GM12878 (cell line): ENCODE results near the gene TSPAN7. TPM values are rescaled to one million over a fixed set of nuclear protein-coding genes. Genes with fewer than 3 reads are reported as not detected.

Source experiments
- ATF2 ChIP-seq: IDR thresholded peaks from 2 replicates; pipeline ENCODE4 v1.6.1; 2012; ENCODE audit warnings: low read length, inconsistent platforms
- CBX5 ChIP-seq: sonication (generic); IDR thresholded peaks from 2 replicates; pipeline ENCODE4 v1.6.1; 2016; ENCODE audit warnings: low read depth, moderate library complexity, mild to moderate bottlenecking, inconsistent platforms
- ESRRA ChIP-seq: IDR thresholded peaks from 2 replicates; pipeline ENCODE4 v1.6.1; 2012; ENCODE audit warnings: mild to moderate bottlenecking, low read length, improper control_type of control experiment
- JUNB ChIP-seq: IDR thresholded peaks from 2 replicates; pipeline ENCODE4 v1.6.1; 2016; ENCODE audit warnings: antibody characterized with exemption, mild to moderate bottlenecking
- MYC ChIP-seq: IDR thresholded peaks from 2 replicates; pipeline ENCODE4 v1.6.1; 2011; ENCODE audit warnings: mild to moderate bottlenecking, low read length, moderate library complexity, inconsistent platforms; ENCODE audit not compliant: insufficient read depth, insufficient replicate concordance, insufficient read length, severe bottlenecking
- SIN3A ChIP-seq: IDR thresholded peaks from 2 replicates; pipeline ENCODE4 v1.6.1; 2012; ENCODE audit warnings: low read depth, low read length, improper control_type of control experiment
- SKIL ChIP-seq: fragments of 450-650 bp; IDR thresholded peaks from 2 replicates; pipeline ENCODE4 v1.6.1; 2017; ENCODE audit warnings: mild to moderate bottlenecking, low read depth, inconsistent platforms; ENCODE audit not compliant: poor library complexity, severe bottlenecking
- polyA plus RNA-seq, 11 experiments: library from polyadenylated mRNA; depleted of rRNA in 4 of 11; unstranded in 6 of 11; stranded (reverse) in 5 of 11; fragments of >200 nt; fragmentation: Nextera tagmentation in 4 of 11; fragmentation: Illumina TruSeq in 1 of 11; extraction: Ambion mirVana in 4 of 11; extraction: Trizol in 1 of 11; gene quantifications; 1 replicate in 1 of 11; 2 replicates in 10 of 11; pipeline versions ENCODE4 v1.2.1 to v1.2.3, GENCODE V29; 2011 to 2016; ENCODE audit warnings: inconsistent platforms in 2 of 11, missing spikeins in 2 of 11, low read depth in 1 of 11
- total RNA-seq, 4 experiments: library from RNA; depleted of rRNA in 3 of 4; stranded (reverse); fragments of >200 nt in 3 of 4; fragmentation: Illumina TruSeq in 1 of 4; extraction: Trizol in 1 of 4; gene quantifications; 2 replicates each; pipeline versions ENCODE4 v1.2.1 to v1.2.3, GENCODE V29; 2013 to 2021
- TF ChIP-seq, protein P1 (sequence below): fragments of 450-650 bp; IDR thresholded peaks from 2 replicates; pipeline ENCODE4 v1.6.1; 2017; ENCODE audit warnings: mild to moderate bottlenecking, moderate library complexity

Gene TSPAN7
- total and polyA plus RNA-seq, 10 of the 15 experiments (the other 5 are each of a cell fraction or from before 2014, with no cell fraction given), result 0.04 to 0.77 (median 0.14) TPM; not detected in 4

GRCh38 chrX:38661561-38661960 is 100.2 kb downstream of the TSPAN7 start (continued):
- no peak for TF ChIP-seq SKIL
- peak; percentile 49 for TF ChIP-seq JUNB
- peak; percentile 75 for TF ChIP-seq ATF2
- TF ChIP-seq SIN3A, result no peak
- TF ChIP-seq CBX5, result no peak
- TF ChIP-seq, protein P1, sequence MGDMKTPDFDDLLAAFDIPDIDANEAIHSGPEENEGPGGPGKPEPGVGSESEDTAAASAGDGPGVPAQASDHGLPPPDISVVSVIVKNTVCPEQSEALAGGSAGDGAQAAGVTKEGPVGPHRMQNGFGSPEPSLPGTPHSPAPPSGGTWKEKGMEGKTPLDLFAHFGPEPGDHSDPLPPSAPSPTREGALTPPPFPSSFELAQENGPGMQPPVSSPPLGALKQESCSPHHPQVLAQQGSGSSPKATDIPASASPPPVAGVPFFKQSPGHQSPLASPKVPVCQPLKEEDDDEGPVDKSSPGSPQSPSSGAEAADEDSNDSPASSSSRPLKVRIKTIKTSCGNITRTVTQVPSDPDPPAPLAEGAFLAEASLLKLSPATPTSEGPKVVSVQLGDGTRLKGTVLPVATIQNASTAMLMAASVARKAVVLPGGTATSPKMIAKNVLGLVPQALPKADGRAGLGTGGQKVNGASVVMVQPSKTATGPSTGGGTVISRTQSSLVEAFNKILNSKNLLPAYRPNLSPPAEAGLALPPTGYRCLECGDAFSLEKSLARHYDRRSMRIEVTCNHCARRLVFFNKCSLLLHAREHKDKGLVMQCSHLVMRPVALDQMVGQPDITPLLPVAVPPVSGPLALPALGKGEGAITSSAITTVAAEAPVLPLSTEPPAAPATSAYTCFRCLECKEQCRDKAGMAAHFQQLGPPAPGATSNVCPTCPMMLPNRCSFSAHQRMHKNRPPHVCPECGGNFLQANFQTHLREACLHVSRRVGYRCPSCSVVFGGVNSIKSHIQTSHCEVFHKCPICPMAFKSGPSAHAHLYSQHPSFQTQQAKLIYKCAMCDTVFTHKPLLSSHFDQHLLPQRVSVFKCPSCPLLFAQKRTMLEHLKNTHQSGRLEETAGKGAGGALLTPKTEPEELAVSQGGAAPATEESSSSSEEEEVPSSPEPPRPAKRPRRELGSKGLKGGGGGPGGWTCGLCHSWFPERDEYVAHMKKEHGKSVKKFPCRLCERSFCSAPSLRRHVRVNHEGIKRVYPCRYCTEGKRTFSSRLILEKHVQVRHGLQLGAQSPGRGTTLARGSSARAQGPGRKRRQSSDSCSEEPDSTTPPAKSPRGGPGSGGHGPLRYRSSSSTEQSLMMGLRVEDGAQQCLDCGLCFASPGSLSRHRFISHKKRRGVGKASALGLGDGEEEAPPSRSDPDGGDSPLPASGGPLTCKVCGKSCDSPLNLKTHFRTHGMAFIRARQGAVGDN, result no peak
- TF ChIP-seq MYC, result no peak
- no peak for TF ChIP-seq ESRRA
